H9 (cell line): ENCODE data around the gene AJAP1. TPM values are rescaled to one million over a fixed set of nuclear protein-coding genes. Genes with fewer than 3 reads are reported as not detected.
A peak's percentile ranks its signal among the peaks of the same experiment; 100 is the strongest.

Source experiments
- DNase-seq: peaks from one replicate; pipeline ENCODE4 v3.0.0-alpha.2; 2017
- H2AFZ ChIP-seq: one replicate; pipeline ENCODE4 v1.6.1; 2013; ENCODE audit warnings: mild to moderate bottlenecking, low read length, control low read depth, moderate library complexity
- H2AK5ac ChIP-seq: 2 replicates; pipeline ENCODE4 v1.6.1; 2013; ENCODE audit warnings: low read length, control low read depth, mixed read lengths; ENCODE audit not compliant: insufficient read length
- H2BK120ac ChIP-seq: one replicate; pipeline ENCODE4 v1.6.1; 2013; ENCODE audit warnings: low read depth, mild to moderate bottlenecking, low read length, control low read depth, inconsistent platforms; ENCODE audit not compliant: poor library complexity, severe bottlenecking
- H2BK12ac ChIP-seq: 2 replicates; pipeline ENCODE4 v1.6.1; 2013; ENCODE audit warnings: low read length, control low read depth, mixed read lengths, low read depth; ENCODE audit not compliant: insufficient read length
- H2BK15ac ChIP-seq: 2 replicates; pipeline ENCODE4 v1.6.1; 2013; ENCODE audit warnings: low read depth, low read length, control low read depth
- H2BK20ac ChIP-seq: one replicate; pipeline ENCODE4 v1.6.1; 2013; ENCODE audit warnings: low read depth, mild to moderate bottlenecking, low read length, control low read depth, inconsistent platforms; ENCODE audit not compliant: poor library complexity, severe bottlenecking
- H2BK5ac ChIP-seq: 2 replicates; pipeline ENCODE4 v1.6.1; 2013; ENCODE audit warnings: low read length, control low read depth, mixed read lengths; ENCODE audit not compliant: insufficient read length
- H3K14ac ChIP-seq: 2 replicates; pipeline ENCODE4 v1.6.1; 2013; ENCODE audit warnings: low read length, control low read depth; ENCODE audit not compliant: insufficient read depth
- H3K18ac ChIP-seq: 2 replicates; pipeline ENCODE4 v1.6.1; 2013; ENCODE audit warnings: low read depth, mild to moderate bottlenecking, mixed read lengths, low read length, control low read depth; ENCODE audit not compliant: insufficient read length
- H3K23ac ChIP-seq: 2 replicates; pipeline ENCODE4 v1.6.1; 2013; ENCODE audit warnings: low read length, control low read depth, mixed read lengths, low read depth; ENCODE audit not compliant: insufficient read length
- H3K23me2 ChIP-seq: 2 replicates; pipeline ENCODE4 v1.6.1; 2013; ENCODE audit warnings: low read depth, mild to moderate bottlenecking, mixed read lengths, low read length, control low read depth; ENCODE audit not compliant: insufficient read length, poor library complexity, severe bottlenecking
- H3K27ac ChIP-seq: 2 replicates; pipeline ENCODE4 v1.5.1; 2013; ENCODE audit warnings: low read length, control low read depth, mixed read lengths, low read depth; ENCODE audit not compliant: insufficient read length
- H3K27me3 ChIP-seq: 2 replicates; pipeline ENCODE4 v1.6.1; 2013; ENCODE audit warnings: low read length, control low read depth, inconsistent platforms; ENCODE audit not compliant: insufficient read depth
- H3K4ac ChIP-seq: 2 replicates; pipeline ENCODE4 v1.6.1; 2013; ENCODE audit warnings: low read depth, mild to moderate bottlenecking, control low read depth, inconsistent platforms, low read length, moderate library complexity
- H3K4me1 ChIP-seq: 2 replicates; pipeline ENCODE4 v1.6.1; 2013; ENCODE audit warnings: low read length, control low read depth, inconsistent platforms; ENCODE audit not compliant: insufficient read depth
- H3K4me2 ChIP-seq: 2 replicates; pipeline ENCODE4 v1.6.1; 2013; ENCODE audit warnings: low read length, control low read depth, mixed read lengths; ENCODE audit not compliant: insufficient read length, insufficient read depth
- H3K56ac ChIP-seq: 2 replicates; pipeline ENCODE4 v1.6.1; 2013; ENCODE audit warnings: low read depth, mild to moderate bottlenecking, mixed read lengths, low read length, control low read depth; ENCODE audit not compliant: insufficient read length
- H3K79me1 ChIP-seq: 2 replicates; pipeline ENCODE4 v1.6.1; 2013; ENCODE audit warnings: low read depth, mild to moderate bottlenecking, moderate library complexity, low read length, control low read depth, inconsistent platforms; ENCODE audit not compliant: insufficient read depth, poor library complexity, severe bottlenecking
- H3K79me2 ChIP-seq: 2 replicates; pipeline ENCODE4 v1.6.1; 2013; ENCODE audit warnings: low read length, control low read depth, inconsistent platforms; ENCODE audit not compliant: insufficient read depth
- H3K9ac ChIP-seq: 2 replicates; pipeline ENCODE4 v1.6.1; 2013; ENCODE audit warnings: low read length, control low read depth, mixed read lengths; ENCODE audit not compliant: insufficient read length; ENCODE audit errors: extremely low read depth
- H3K9me3 ChIP-seq: one replicate; pipeline ENCODE4 v1.6.1; 2013; ENCODE audit warnings: low read depth, low read length, inconsistent platforms; ENCODE audit not compliant: control insufficient read depth
- H3T11ph ChIP-seq: one replicate; pipeline ENCODE4 v1.6.1; 2013; ENCODE audit warnings: mild to moderate bottlenecking, low read length, control low read depth, inconsistent platforms
- H4K20me1 ChIP-seq: one replicate; pipeline ENCODE4 v1.6.1; 2013; ENCODE audit not compliant: control insufficient read depth, insufficient read length, insufficient read depth
- H4K5ac ChIP-seq: 2 replicates; pipeline ENCODE4 v1.6.1; 2013; ENCODE audit warnings: low read depth, mild to moderate bottlenecking, mixed read lengths, low read length, control low read depth; ENCODE audit not compliant: insufficient read length
- H4K8ac ChIP-seq: replicated peaks from 2 replicates; pipeline ENCODE4 v1.6.1; 2013; ENCODE audit warnings: low read length, control low read depth, mixed read lengths, low read depth; ENCODE audit not compliant: insufficient read length
- H4K91ac ChIP-seq: 2 replicates; pipeline ENCODE4 v1.6.1; 2013; ENCODE audit warnings: low read depth, mild to moderate bottlenecking, moderate library complexity, mixed read lengths, low read length, control low read depth; ENCODE audit not compliant: insufficient read length
- H3K27ac Mint-ChIP-seq, 3 experiments: 2 replicates in 2 of 3; 3 replicates in 1 of 3; pipeline ENCODE4 v1.8.0; 2020 to 2021; ENCODE audit warnings: mixed read lengths in 3 of 3, mild to moderate bottlenecking in 1 of 3, moderate library complexity in 1 of 3
- H3K27me3 Mint-ChIP-seq: 2 replicates; pipeline ENCODE4 v1.8.0; 2021; ENCODE audit warnings: low read depth, mild to moderate bottlenecking, moderate library complexity, mixed read lengths
- H3K36me3 Mint-ChIP-seq, 3 experiments: 2 replicates in 2 of 3; 3 replicates in 1 of 3; pipeline ENCODE4 v1.8.0; 2020 to 2021; ENCODE audit warnings: low read depth in 3 of 3, mixed read lengths in 3 of 3; ENCODE audit not compliant: insufficient read depth in 1 of 3
- H3K4me1 Mint-ChIP-seq, 2 experiments: 2 replicates each; pipeline ENCODE4 v1.8.0; 2020; ENCODE audit warnings: mixed read lengths in 2 of 2
- H3K4me3 Mint-ChIP-seq, 2 experiments: 2 replicates in 1 of 2; 3 replicates in 1 of 2; pipeline ENCODE4 v1.8.0; 2020 to 2021; ENCODE audit warnings: mild to moderate bottlenecking in 2 of 2, mixed read lengths in 2 of 2, moderate library complexity in 1 of 2
- H3K9me3 Mint-ChIP-seq, 2 experiments: 2 replicates in 1 of 2; 3 replicates in 1 of 2; pipeline ENCODE4 v1.8.0; 2020; ENCODE audit warnings: mild to moderate bottlenecking in 2 of 2, mixed read lengths in 2 of 2, moderate library complexity in 1 of 2
- CTCF ChIP-seq: fragments of 200-600 bp; sonication (generic); conservative IDR thresholded peaks from 3 replicates; pipeline ENCODE4 v1.8.0; 2021; ENCODE audit warnings: antibody characterized with exemption, mild to moderate bottlenecking
- WGBS: extraction: QIAGEN DNeasy Blood & Tissue Kit; methylation state at CpG from one replicate; pipeline ENCODE4 v1.1.7; 2013; ENCODE audit warnings: missing lambda C conversion rate, low lambda C conversion rate, mixed read lengths; ENCODE audit not compliant: insufficient read length; ENCODE audit errors: extremely low coverage; 5-methylcytosine and 5-hydroxymethylcytosine counted together
- total RNA-seq: library from RNA; stranded (reverse); gene quantifications from 2 replicates; pipeline ENCODE4 v1.2.1, GENCODE V29; 2021

AJAP1 gene
- total RNA-seq, 1 experiment from 2014 or later = 8.6 TPM

GRCh38 chr1:4728319-4729089, 74.1 kb downstream of the AJAP1 start:
- Histone ChIP-seq H4K8ac (no peak overlapping the region), H3K56ac (no peak overlapping the region), H3K23me2 (no peaks in the 10 kb centered on the region), H3K27ac (no peak overlapping the region), H2BK120ac (no peak overlapping the region), H3K4ac (no peak overlapping the region), H4K20me1 (no peaks in the 10 kb centered on the region), H2BK20ac (no peak overlapping the region), H4K91ac (no peak overlapping the region), H3K4me2 (no peak overlapping the region), H3K4me1 (no peaks in the 10 kb centered on the region), H2BK15ac (no peak overlapping the region), H2AK5ac (no peak overlapping the region), H3K27me3 (no peaks in the 10 kb centered on the region), H2AFZ (no peak overlapping the region), H4K5ac (no peak overlapping the region), H3K79me2 (no peaks in the 10 kb centered on the region), H2BK5ac (no peak overlapping the region), H3K18ac (no peak overlapping the region), H3K9ac (no peak overlapping the region), H3K9me3 (no peaks in the 10 kb centered on the region), H3K23ac (no peak overlapping the region), H2BK12ac (no peak overlapping the region), H3T11ph (no peak overlapping the region), H3K79me1 (no peaks in the 10 kb centered on the region), H3K14ac (no peak overlapping the region; the same call in 1 of the 2 replicates)
- no peak for DNase-seq
- peaks cover 6% of the 10 kb centered on the region; the same call in 1 of the 2 replicates for H3K27me3 Mint-ChIP-seq
- peak overlapping the region in 2 of 3 experiments; percentile 13 to 78; a peak in 2 of 7 replicates for H3K27ac Mint-ChIP-seq
- no peak for TF ChIP-seq CTCF
- no CpG with 5 or more reads among the region's 19 CpGs for WGBS
- H3K36me3 Mint-ChIP-seq = peaks cover 0 to 2% (median 0%) of the 10 kb centered on the region in 3 experiments; a peak in 3 of 7 replicates
- H3K4me3 Mint-ChIP-seq = no peak overlapping the region
- H3K9me3 Mint-ChIP-seq = no peaks in the 10 kb centered on the region
- peaks cover 9 to 13% of the 10 kb centered on the region in 2 experiments; a peak in 3 of 4 replicates for H3K4me1 Mint-ChIP-seq
